GM23248 (cell line): ENCODE data around the gene INPP5A.

Source experiments
- EZH2 ChIP-seq: fragments of 200-600 bp; sonication (generic); IDR thresholded peaks from 2 replicates; pipeline ENCODE4 v1.6.1; 2018; ENCODE audit warnings: antibody characterized with exemption, mild to moderate bottlenecking; ENCODE audit not compliant: insufficient read depth, poor library complexity, severe bottlenecking
- EZH2phosphoT487 ChIP-seq: fragments of 200-600 bp; sonication (generic); IDR thresholded peaks from 2 replicates; pipeline ENCODE4 v1.6.1; 2018; ENCODE audit warnings: antibody characterized with exemption, moderate library complexity, mild to moderate bottlenecking, low read depth; ENCODE audit not compliant: insufficient read depth

GRCh38 chr10:132716691-132717490 is 179.3 kb downstream of the INPP5A start:
- TF ChIP-seq EZH2: no peak
- no peak for TF ChIP-seq EZH2phosphoT487
